C4-2B (cell line): Measurements from ENCODE around the gene MBNL1.

ENCODE experiments used
- CTCF ChIP-seq: fragments of 450-650 bp; conservative IDR thresholded peaks from 2 replicates; pipeline ENCODE4 v1.5.1; 2017; ENCODE audit warnings: mild to moderate bottlenecking
- ZFX ChIP-seq: fragments of 450-650 bp; IDR thresholded peaks from 2 replicates; pipeline ENCODE4 v1.6.1; 2017

GRCh38 chr3:152491922-152492321, 223.2 kb downstream of the MBNL1 start:
- TF ChIP-seq CTCF (no peak), ZFX (no peak)
